ENCODE measurements around the gene TLNRD1. TPM values are rescaled to one million over a fixed set of nuclear protein-coding genes. Genes with fewer than 3 reads are reported as not detected.

TLNRD1 gene
- polyA plus RNA-seq, 4 donors, result 7.6 to 9.2 (median 8.0) TPM

GRCh38 chr15:81053621-81054020 lies 52.9 kb downstream of the TLNRD1 start:
- no peak for DNase-seq (ENCODE audit: low read depth in 4 of 4, low spot score in 3 of 4)

GRCh38 chr15:81054236-81054635 lies 53.5 kb downstream of the TLNRD1 start:
- DNase-seq (ENCODE audit: low read depth in 4 of 4, low spot score in 3 of 4), result no peak

Other genes with a start within 250 kb of the TLNRD1 start
- 1 to 10 TPM; 2.3 to 5.0 (median 2.9) TPM for gene CEMIP, start 221.6 kb upstream of the TLNRD1 start, polyA plus RNA-seq (ENCODE audit: insufficient read length in 4 of 4)
- gene MESD, start 11.1 kb upstream of the TLNRD1 start, polyA plus RNA-seq (ENCODE audit: insufficient read length in 4 of 4), result 10 to 100 TPM; 31.1 to 48.6 (median 40.1) TPM
- gene CFAP161, start 133.3 kb downstream of the TLNRD1 start, polyA plus RNA-seq (ENCODE audit: insufficient read length in 4 of 4), result under 1 TPM; 0.22 to 0.52 (median 0.41) TPM
- 1 to 10 TPM; 4.1 to 7.1 (median 5.6) TPM for gene IL16, start 196.0 kb downstream of the TLNRD1 start, polyA plus RNA-seq (ENCODE audit: insufficient read length in 4 of 4)

Data from left renal pelvis (tissue), 4 donors.